ENCODE data around the gene FOLR1.

FOLR1 gene

GRCh38 chr11:72235351-72236057 lies 43.6 kb downstream of the FOLR1 start:
- DNase-seq (ENCODE audit: low spot score), result no peak

GRCh38 chr11:72236083-72236697 lies 44.2 kb downstream of the FOLR1 start:
- DNase-seq (ENCODE audit: low spot score), result no peak

GRCh38 chr11:72236774-72237111 lies 44.8 kb downstream of the FOLR1 start:
- no peak for DNase-seq (ENCODE audit: low spot score)

GRCh38 chr11:72237112-72237931 lies 45.4 kb downstream of the FOLR1 start:
- DNase-seq (ENCODE audit: low spot score), result no peak

- peak; percentile 83 for DNase-seq (ENCODE audit: low spot score)
These were observed 46.1 kb downstream of the FOLR1 start for GRCh38 chr11:72238040-72238450.

GRCh38 chr11:72238492-72239312 lies 46.8 kb downstream of the FOLR1 start:
- no peak for DNase-seq (ENCODE audit: low spot score)

GRCh38 chr11:72239313-72239848 lies 47.4 kb downstream of the FOLR1 start:
- DNase-seq (ENCODE audit: low spot score), result no peak

- DNase-seq (ENCODE audit: low spot score), result no peak
These were observed 48.0 kb downstream of the FOLR1 start for GRCh38 chr11:72239849-72240460.

GRCh38 chr11:72240461-72241290 lies 48.7 kb downstream of the FOLR1 start:
- no peak for DNase-seq (ENCODE audit: low spot score)

GRCh38 chr11:72241291-72241781 lies 49.4 kb downstream of the FOLR1 start:
- no peak for DNase-seq (ENCODE audit: low spot score)

- DNase-seq (ENCODE audit: low spot score), result no peak
These were observed 50.2 kb downstream of the FOLR1 start for GRCh38 chr11:72242141-72242540.

- no peak for DNase-seq (ENCODE audit: low spot score)
These were observed 51.5 kb downstream of the FOLR1 start for GRCh38 chr11:72243173-72244059.

GRCh38 chr11:72244060-72244360 lies 52.1 kb downstream of the FOLR1 start, which contains the start of gene PHOX2A:
Gene PHOX2A (minus strand): TSS chr11:72244176. CDS start chr11:72244004, 172 bp downstream.
- DNase-seq (ENCODE audit: low spot score), result no peak

- no peak for DNase-seq (ENCODE audit: low spot score)
These were observed 52.7 kb downstream of the FOLR1 start for GRCh38 chr11:72244361-72245262.

GRCh38 chr11:72245263-72245816 lies 53.4 kb downstream of the FOLR1 start:
- no peak for DNase-seq (ENCODE audit: low spot score)

Measured in germinal center (tissue), 1 donor.